HG02884 (cell line): Measurements from ENCODE around the gene KTI12.

Experiments used
- ATAC-seq: cut with Tn5 transposase; IDR thresholded peaks from one replicate; pipeline ENCODE4 v1.9.1; 2021; ENCODE audit warnings: mild to moderate bottlenecking, moderate library complexity; ENCODE audit not compliant: unreplicated experiment

KTI12 gene

GRCh38 chr1:51989582-51990477 is 43.8 kb downstream of the KTI12 start:
- ATAC-seq: no peak

DNA sequence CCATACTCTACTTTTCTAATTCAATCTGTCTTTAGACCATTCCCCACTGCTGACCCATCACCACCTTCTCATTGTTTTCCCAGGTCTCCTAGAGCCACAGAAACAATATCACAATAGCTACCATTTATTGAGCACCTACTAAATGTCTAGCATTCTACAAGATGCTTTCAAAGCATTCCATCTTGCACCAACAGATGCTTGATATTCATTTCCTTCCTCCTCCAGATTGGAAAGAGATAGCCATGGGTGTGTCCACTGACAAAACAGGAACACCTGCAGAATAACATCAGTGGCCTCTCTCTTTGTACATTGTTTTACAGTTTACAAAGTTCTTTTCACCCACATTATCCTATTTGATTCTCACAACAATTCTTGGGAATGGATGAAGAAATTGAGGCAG is 45.4 kb downstream of the KTI12 start:
- no peak for ATAC-seq

DNA sequence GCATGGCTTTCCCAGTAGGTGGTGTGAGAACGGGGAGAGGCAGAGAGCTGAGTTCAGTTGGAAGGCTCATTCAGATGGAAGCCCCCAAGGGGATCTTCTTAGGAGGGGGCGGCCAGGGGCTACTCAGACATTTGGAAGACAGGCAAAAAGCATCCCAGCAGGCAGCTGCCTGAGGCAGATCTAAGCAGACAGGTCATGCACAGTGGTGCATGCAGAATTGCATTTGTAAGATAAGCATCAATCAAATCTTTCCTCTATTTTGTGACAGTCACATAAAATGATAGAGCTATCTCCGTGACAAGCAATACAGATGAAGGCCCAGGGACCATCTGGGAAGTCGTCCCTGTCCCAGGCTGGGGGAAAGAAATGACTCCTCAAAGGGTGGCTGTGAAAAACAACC is 46.9 kb downstream of the KTI12 start:
- no peak for ATAC-seq

GRCh38 chr1:51982161-51982560 is 51.4 kb downstream of the KTI12 start:
- no peak for ATAC-seq
